Lower leg skin (tissue), 3 donors: ENCODE results near the gene RNF7.

Experiments used
- CTCF ChIP-seq, 3 donors: fragments of 450-650 bp; IDR thresholded peaks; one replicate each; pipeline ENCODE4 v1.5.1; 2016; ENCODE audit warnings: antibody characterized with exemption in 3 of 3, mild to moderate bottlenecking in 3 of 3, moderate library complexity in 2 of 3
- POLR2A ChIP-seq, 2 donors: fragments of 450-650 bp; IDR thresholded peaks; one replicate each; pipeline ENCODE4 v1.6.1; 2016 to 2017; ENCODE audit warnings: antibody characterized with exemption in 2 of 2, mild to moderate bottlenecking in 1 of 2, moderate library complexity in 1 of 2

- no peak for TF ChIP-seq CTCF (IDR thresholded peaks at IDR 0.05)
- no peak for TF ChIP-seq POLR2A (IDR thresholded peaks at IDR 0.05)
Observed at GRCh38 chr3:141784531-141784930, 46.4 kb downstream of the RNF7 start.
